GM18508 (cell line): Measurements from ENCODE around the gene CIC.
A peak's percentile ranks its signal among the peaks of the same experiment; 100 is the strongest.

Experiments
- ATAC-seq: cut with Tn5 transposase; IDR thresholded peaks from one replicate; pipeline ENCODE4 v1.9.1; 2021; ENCODE audit warnings: moderate number of reproducible peaks; ENCODE audit not compliant: insufficient read depth, unreplicated experiment

Gene CIC

DNA sequence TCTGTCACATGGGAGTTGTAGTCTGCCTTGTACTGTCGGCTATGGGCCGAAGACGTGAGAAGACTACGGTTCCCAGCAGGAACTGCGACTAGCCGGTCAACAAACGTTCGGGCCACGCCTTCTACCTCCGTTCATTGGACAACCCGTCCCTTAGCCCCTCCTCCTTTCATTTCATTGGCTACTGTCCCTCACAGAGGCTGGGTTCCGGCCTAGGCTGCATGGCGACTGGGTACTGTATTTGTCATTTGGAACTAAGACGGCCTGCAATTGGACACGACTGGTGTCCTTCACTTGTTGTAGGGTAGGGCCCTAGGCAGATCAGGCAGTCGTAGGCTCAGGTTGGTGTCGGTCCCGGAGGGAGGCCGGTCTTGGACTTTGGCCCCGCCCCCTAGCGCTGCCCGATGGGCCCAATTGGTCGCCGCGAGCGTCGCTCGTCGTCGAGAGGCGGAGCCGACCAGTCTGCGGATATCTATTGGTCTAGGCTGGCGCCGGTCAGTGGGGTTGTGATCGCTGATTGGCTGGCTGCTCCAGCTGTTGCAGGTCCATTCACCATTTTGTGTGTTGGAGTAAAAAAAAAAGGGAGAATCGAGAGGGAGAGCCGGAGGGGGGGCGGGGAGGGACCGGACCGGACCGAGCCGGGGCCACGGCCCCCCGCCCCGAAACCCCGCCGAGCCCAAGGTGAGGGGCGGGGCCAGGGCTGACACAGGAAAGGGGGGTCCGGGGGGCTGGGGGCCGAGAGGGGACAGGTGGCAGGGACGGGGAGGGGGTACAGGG, at the start of gene CIC:
TSS of gene CIC (plus strand) at position 549 of the 774 bp plus-strand sequence. CDS start 2,532 bp downstream, outside the sequence.
- peak; percentile 46 for ATAC-seq

DNA sequence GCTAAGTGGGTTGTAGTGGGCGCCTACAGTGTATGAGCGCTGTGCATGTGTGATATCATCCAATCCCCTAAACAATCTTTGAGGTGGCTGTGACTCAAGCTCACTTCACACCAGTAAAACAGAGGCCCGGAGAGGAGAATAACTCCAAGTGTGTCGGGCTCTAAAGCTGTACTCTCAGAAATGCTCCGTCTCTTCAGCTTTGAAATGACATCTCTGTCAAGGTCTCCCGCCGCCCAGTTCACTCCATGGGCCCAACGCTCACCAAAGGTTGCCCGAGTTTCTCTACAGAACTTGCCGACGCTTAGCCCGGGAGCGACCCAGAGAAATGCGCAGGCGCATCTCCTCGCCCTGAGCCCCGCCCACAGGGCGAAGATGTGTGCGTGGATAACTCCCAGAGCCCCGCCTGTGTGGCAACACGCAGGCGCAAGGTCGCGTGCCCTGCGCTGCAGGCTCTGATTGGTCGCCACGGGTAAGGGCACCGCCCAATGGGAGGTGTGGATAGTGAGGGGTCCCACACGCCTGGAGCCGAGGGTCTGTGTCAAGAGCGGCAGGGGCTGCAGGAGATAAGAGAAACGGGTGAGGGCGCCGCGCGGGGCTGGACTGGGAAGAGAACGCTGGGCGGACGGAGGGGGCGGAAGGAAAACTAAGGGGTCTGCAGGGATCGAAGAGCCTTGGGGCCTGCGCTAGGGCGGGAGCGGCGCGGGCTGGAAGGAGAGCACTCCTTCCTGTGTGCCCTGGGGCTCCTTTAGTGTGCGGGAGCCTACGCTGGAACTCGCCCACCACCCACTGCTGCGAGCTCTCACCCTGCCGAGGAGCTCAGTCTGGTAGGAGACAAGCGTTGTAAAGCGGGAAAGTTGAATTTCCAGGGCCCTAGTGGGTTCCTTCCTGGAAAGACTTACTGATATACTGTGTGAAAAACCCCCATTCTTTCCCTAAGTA, 49.0 kb upstream of the CIC start, which contains the start of gene ZNF526:
TSS of gene ZNF526 (plus strand) at position 501 of the 939 bp plus-strand sequence. CDS start 4,092 bp downstream, outside the sequence.
- peak; percentile 38 for ATAC-seq

DNA sequence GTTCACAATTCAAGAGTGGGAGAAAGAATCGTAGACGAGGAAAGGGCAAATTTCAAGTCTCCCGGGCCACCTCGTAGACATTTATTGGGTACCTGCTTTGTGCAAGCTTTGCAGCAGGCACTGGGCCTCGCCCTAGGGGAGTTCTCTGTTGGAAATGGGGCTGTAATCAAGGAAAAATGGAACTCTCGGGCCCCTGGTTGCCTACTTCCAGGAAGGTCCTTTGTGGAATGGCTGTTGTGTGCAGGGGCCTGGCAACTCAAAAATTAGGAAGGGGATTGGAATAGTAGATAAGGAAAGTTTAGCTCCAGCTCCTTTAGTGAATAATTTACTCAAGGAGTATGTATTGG, 48.3 kb upstream of the CIC start:
- no peak for ATAC-seq

DNA sequence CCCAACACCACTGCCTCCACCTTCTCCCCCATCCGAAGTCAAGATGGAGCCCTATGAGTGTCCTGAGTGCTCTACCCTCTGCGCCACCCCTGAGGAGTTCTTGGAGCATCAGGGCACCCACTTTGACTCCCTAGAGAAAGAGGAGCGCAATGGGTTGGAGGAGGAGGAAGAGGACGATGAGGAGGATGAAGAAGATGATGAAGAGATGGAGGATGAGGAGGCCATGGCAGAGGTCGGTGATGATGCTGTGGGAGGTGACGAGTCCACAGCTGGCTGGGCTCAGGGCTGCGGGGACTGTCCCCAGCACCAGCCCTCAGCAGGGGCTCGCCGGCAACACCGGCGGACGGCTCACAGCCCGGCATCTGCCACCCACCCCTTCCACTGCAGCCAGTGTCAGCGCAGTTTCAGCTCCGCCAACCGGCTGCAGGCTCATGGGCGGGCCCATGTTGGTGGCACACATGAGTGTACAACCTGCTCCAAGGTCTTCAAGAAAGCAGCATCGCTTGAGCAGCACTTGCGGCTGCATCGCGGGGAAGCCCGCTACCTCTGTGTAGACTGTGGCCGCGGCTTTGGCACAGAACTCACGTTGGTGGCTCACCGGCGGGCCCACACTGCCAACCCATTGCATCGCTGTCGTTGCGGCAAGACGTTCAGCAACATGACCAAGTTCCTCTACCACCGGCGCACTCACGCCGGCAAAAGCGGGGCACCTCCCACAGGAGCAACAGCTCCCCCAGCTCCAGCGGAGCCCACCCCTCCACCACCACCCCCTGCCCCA, 43.9 kb upstream of the CIC start:
- ATAC-seq: no peak

DNA sequence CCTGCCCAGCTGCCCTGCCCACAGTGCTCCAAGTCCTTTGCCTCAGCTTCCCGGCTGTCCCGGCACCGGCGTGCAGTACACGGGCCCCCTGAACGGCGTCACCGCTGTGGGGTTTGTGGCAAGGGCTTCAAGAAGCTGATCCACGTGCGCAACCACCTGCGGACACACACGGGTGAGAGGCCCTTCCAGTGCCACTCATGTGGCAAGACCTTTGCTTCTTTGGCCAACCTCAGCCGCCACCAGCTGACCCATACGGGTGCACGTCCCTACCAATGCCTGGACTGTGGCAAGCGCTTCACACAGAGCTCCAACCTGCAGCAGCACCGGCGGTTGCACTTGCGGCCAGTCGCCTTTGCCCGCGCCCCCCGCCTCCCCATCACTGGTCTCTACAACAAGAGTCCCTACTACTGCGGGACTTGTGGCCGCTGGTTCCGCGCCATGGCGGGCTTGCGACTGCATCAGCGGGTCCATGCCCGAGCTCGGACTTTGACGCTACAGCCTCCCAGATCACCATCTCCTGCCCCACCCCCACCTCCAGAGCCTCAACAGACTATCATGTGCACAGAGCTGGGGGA, 43.2 kb upstream of the CIC start:
- ATAC-seq: no peak

DNA sequence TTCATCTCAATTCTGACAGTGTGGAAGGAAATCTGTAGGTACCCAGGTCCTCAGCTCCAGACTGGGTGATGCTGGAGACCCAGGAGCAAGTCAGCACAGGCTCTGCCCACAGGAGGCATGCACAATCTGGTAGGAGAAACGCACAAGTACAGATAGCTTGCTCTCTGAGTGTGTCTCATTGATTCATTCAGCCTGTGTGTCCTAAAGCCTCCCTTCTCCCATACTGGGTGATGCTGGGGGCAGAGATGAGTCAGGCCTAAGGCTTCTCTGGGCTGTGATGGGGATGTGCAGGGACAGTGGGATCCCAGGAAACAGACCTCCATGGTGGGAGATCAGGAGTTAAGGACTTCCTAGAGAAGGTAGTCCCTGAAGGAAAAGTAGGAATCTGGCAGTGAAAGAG, 42.2 kb upstream of the CIC start:
- no peak for ATAC-seq

DNA sequence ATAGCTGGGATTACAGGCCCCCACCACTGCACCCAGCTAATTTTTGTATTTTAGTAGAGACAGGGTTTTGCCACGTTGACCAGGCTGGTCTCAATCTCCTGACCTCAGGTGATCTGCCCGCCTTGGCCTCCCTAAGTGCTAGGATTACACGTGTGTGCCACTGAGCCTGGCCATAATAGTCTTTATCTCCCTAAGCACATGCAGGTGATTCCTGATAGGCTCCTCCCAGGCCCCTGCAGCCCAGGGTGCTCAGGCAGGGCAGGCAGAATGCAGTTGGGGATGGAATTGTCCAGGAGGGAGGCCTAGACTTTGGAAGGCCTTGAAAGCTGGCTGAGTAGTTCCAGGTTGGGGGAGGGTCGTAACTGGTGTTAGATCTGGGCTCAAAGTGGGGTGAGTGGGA, 40.4 kb upstream of the CIC start:
- no peak for ATAC-seq

DNA sequence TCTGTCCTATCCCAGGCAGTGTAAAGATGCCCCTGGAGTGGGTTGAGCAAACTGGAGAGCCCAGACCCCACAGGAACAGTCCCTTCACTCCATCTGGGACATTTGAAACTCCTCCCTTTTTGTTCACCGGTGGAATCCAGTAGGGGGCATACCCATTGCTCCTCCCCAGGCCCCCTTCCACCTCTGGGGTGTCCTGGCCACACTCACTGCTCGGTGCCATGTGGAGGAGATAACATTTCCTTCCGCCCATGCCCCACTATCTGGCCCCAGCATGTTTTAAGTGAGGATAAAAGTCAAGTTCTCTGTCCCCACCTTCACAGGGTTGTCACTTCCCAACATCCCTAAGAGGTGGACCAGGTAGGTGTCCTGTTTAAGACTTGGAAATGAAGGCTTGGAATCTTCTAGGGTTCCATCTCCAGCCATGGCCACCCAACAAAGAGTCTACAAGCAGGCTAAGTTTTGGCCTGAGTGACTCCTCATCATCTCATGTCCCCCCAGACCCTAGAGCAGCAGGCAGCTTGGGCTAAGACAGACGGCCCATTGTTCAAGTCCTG, 39.7 kb upstream of the CIC start:
- ATAC-seq: no peak

DNA sequence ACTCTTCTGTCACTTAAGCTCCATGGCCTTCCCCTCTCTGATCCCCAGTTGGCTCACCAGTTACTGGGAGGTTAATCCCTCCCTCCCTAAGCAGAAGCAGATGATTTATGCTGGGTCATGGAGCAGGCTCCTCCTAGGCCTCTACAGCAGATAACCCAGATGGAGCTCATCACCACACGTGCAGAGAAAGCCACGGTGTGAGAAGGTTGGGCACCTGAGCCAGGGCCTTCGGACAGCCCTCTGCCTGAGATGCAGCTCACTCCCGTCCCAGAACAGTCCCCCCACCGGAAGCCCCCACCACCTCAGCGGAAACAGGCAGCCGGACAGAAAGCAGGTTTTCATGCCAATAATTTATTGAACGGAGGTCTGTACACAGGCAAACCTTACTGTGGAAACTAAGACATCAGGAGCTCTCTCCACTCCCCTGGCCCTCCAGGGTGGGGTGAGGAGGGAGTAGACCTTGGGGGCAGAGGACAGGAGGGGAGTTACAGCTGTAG, 39.1 kb upstream of the CIC start:
- ATAC-seq: no peak

DNA sequence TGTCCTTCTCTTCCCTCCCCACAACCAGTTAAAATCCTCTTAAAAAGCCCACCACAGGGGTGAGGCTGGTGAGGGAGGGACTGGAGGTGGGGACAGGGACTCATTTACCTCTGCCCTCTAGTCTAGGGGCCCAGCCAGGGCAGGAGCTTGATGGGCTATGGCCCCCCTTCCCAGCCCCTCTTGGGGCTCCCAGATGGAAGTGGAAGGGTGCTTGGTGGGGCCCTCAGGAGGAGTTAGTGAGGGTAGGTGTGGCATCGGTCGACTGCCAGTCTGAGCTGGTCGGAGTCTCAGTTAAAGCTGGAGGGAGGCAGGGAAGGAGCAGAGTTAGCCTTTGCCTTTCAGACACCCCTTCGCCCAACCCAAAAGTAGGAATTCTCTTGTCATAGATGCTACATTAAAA, 38.5 kb upstream of the CIC start:
- no peak for ATAC-seq

DNA sequence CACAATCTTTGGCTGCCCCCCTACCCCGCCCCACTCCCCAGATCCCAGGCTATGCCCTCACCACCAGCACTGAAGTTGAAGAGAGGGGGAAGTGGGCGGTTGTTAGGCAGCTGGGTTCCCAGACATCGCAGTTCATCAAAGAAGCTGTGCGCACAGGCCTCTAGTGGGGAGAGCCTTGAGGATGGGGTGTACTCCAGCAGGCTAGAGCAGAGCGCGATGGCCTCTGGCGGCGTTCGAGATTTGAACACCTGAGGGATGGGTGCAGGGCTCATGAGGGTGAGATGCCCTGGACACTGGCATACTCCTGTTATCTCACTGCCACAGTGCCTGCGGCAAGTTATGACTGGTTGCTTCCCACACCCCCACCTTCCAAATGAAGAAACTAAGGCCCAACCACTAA, 36.6 kb upstream of the CIC start:
- no peak for ATAC-seq

DNA sequence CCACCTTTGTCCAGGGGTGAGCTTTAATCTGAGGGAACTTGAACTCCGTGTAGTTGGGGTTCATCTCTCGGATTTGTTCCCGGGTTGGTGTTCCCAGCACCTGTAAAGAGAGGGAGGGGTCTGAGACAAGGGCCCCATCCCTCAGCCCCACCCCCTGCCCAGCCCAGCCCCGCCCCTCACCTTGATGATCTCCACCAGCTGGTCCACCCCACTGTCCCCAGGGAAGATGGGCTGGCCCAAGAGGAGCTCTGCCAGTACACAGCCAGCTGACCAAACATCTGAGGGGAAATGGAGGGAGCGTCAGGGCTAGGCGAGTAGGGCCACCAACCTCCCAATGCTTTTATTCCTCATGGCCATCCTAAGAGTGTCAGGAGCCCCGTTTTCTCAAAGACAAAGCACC, 35.9 kb upstream of the CIC start:
- ATAC-seq: no peak

DNA sequence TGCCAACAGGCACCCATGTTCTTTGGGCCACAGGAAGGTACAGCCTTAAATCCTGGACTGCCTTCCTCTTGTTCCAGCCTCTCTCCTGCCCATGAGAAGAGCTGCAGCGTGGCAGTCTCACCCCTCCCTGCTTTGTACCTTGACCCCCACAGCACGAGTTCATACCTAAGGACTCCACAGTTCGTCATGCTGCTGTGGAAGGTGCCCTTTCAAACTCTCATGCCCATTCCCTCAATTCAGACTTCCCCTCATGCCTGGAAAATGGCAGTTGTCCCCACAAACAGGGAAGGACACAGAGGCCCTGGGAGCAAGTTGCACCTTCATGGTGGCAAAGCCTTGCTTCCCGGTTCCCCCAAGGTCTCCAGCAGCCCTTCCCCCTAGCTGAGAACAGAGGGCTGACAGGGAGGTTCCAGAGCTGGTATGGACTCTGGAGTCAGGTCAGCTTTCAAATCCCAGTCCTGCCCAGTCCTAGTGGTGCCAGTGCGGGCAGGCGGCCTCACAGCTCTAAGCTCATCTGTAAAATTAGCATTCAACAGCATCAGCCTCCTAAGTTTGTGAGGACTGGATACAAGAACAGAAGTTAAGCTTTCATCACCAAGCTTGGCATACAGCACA, 35.3 kb upstream of the CIC start:
- no peak for ATAC-seq

DNA sequence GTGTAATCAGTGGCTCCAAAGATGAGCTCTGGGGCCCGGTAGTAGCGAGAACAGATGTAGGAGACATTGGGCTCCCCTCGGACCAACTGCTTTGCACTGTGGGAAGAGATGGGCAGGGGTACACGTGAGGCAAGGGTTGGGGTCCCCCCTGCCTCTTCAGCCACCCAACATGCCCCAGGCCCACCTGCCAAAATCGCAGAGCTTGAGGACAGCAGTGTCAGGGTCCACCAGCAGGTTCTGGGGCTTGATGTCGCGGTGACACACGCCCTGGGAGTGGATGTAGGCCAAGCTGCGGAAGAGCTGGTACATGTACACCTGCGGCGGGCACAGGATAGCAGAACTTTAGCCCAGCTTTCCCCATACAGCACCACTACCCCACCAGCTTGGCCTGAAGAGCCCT, 34.7 kb upstream of the CIC start:
- no peak for ATAC-seq

DNA sequence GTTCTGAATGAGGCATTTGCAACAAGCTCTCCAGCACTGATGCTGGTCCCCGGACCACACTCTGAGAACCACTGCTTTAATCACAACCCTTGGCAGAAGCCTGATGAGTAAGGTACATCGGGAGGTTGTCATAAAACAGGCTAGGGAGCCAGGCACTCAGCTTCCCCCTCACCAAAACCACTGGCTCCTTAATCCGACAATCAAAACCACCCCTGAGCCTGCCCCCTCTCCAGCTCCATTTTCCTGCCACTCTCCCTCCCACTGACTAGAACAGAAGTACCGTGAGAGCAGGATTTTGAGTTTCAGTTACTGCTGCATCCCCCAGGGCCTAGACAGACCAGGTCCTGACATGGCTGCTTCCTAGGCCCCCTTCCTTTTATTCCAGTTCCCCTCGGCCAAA, 33.9 kb upstream of the CIC start:
- no peak for ATAC-seq

DNA sequence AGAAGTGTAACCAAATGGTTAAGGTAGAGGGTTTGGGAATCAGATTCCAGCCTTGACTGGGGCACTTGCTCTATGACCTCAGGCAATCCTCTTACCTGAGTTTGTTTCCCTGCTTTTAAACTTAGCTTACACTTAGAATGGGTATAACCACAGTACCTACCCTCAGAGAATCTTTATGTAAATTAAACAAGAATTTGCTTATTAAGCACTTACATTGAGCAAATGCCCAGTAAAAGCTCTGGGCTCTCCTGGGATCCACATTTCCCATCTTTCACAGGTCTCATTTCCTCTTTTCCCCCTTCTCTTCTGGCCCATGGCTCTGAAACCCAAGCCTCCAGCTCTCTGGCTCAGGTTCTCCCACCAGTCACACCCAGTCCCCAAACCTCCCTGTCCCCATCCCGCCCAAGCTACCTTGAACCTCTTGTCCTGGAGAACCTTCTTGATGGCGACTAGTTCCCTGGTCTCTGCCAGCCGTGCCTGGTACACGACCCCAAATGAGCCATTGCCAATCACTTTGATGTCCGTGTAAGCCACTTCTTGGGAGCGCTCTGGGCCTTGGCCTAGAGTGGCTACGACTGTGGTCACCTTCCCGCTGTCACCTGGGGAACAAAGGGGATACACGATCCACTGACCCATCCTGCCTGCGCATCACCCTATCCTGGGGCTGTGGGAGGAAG, 29.4 kb upstream of the CIC start:
- no peak for ATAC-seq

DNA sequence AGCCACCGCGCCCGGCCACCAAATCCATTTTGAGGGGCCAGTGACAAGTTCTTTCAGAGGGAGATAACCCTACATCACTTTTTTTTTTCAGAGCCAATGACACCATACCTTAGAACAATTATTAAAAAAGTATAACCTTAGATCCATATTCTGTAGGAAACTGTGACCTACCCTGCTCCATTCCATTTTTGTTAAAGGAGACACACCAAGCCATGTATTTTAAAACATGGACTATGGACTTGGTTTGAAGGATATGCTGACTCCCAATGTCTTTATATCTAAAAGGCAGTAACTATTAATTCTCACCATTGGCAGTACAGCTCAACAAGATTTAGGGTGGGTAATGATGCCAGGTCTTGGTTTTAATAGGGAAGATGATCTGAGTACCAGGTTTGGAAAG, 27.8 kb upstream of the CIC start:
- no peak for ATAC-seq

DNA sequence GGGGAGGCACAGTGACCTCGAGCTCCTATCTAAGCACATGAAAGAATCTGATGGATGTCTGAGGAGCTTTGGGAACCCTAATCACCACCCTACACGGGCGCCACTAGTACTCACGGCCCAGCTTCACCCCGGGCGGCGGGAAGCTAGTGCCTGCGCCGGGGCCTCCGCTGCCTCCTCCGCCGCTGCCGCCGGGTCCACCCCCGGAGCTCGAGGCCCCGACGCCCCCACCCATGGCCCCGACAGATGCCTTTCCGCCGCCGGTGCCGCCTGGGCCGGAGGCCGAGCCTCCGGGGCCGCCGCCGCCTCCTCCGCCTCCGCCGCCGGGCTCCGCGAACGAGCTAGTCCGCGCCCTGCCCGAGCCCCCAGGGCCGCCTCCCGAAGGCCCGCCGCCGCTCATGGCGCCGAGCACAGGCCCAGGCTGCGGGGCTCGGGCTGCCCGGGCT, 27.0 kb upstream of the CIC start:
- no peak for ATAC-seq
